WERI-Rb-1 (cell line): ENCODE measurements around the gene BICDL2.
"Not testable (repeated sequence)": the region's sequence is repeated elsewhere in the genome, so short reads cannot be mapped to it uniquely, and the experiment has no call there.

Experiments
- DNase-seq: peaks from one replicate; pipeline ENCODE4 v3.0.0-alpha.2; 2020
- H3K27ac ChIP-seq: fragments of 250-450 bp; sonication (Bioruptor Pico); 2 replicates; pipeline ENCODE4 v1.5.1; 2020; ENCODE audit warnings: mild to moderate bottlenecking, moderate library complexity
- H3K27me3 ChIP-seq: fragments of 250-450 bp; sonication (Bioruptor Pico); 2 replicates; pipeline ENCODE4 v1.5.1; 2021; ENCODE audit warnings: mild to moderate bottlenecking, low read depth, moderate library complexity; ENCODE audit not compliant: insufficient read depth, severe bottlenecking
- H3K36me3 ChIP-seq: fragments of 250-450 bp; sonication (Bioruptor Pico); 2 replicates; pipeline ENCODE4 v1.5.1; 2020; ENCODE audit warnings: mild to moderate bottlenecking, moderate library complexity
- H3K4me3 ChIP-seq: 2 replicates; pipeline ENCODE4 v1.5.1; 2011; ENCODE audit warnings: low read depth, mild to moderate bottlenecking, control low read depth, low read length
- H3K9me3 ChIP-seq: fragments of 250-450 bp; sonication (Bioruptor Pico); 2 replicates; pipeline ENCODE4 v1.5.1; 2021; ENCODE audit warnings: mild to moderate bottlenecking, moderate library complexity; ENCODE audit not compliant: severe bottlenecking
- TF ChIP-seq, protein P1 (sequence below): IDR thresholded peaks from 2 replicates; pipeline ENCODE4 v1.5.1; 2011; ENCODE audit warnings: low read depth, mild to moderate bottlenecking, control low read depth, inconsistent platforms, low read length

BICDL2 gene, protein sequence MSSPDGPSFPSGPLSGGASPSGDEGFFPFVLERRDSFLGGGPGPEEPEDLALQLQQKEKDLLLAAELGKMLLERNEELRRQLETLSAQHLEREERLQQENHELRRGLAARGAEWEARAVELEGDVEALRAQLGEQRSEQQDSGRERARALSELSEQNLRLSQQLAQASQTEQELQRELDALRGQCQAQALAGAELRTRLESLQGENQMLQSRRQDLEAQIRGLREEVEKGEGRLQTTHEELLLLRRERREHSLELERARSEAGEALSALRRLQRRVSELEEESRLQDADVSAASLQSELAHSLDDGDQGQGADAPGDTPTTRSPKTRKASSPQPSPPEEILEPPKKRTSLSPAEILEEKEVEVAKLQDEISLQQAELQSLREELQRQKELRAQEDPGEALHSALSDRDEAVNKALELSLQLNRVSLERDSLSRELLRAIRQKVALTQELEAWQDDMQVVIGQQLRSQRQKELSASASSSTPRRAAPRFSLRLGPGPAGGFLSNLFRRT

DNA sequence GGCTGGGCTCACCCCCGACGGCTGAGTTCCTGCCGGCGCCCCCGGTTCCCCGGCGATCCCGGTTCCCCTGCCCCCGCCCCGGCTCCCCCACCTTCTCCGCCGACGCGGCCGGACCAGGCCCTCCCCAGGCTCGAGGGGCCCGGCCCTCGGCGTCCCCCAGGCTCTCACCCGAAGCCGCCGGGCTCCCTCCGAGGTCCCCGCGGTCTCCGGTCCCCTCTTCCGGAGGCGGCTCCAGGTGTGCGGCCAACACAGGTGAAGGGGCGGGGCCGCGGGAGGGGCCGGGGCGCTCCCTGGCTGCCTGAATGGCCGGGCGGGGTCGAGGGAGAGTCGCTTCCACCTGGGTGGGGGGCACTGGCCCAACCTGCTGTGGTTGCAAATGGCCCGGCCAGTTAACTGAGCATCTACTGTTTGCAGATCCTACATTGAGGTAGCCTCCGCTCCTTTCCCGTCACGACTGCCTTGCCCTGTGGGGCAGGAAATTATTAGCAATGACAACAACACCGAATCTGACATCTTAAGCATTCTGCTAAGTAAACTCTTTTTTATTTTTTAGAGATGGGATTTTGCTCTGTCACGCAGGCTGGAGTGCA lies at the start of gene BICDL2:
Gene BICDL2, minus strand, starts transcription at position 219 of the 590 bp plus-strand sequence. CDS start 1,448 bp downstream, outside the sequence.
- peaks cover 5% of the 10 kb centered on the region for H3K9me3 ChIP-seq
- H3K36me3 ChIP-seq: no peaks in the 10 kb centered on the region
- DNase-seq: no peak
- H3K4me3 ChIP-seq: no peak within 1 kb of the TSS
- H3K27me3 ChIP-seq: peaks cover 77% of the 10 kb centered on the region
- TF ChIP-seq, protein P1, sequence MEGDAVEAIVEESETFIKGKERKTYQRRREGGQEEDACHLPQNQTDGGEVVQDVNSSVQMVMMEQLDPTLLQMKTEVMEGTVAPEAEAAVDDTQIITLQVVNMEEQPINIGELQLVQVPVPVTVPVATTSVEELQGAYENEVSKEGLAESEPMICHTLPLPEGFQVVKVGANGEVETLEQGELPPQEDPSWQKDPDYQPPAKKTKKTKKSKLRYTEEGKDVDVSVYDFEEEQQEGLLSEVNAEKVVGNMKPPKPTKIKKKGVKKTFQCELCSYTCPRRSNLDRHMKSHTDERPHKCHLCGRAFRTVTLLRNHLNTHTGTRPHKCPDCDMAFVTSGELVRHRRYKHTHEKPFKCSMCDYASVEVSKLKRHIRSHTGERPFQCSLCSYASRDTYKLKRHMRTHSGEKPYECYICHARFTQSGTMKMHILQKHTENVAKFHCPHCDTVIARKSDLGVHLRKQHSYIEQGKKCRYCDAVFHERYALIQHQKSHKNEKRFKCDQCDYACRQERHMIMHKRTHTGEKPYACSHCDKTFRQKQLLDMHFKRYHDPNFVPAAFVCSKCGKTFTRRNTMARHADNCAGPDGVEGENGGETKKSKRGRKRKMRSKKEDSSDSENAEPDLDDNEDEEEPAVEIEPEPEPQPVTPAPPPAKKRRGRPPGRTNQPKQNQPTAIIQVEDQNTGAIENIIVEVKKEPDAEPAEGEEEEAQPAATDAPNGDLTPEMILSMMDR: no peak
- H3K27ac ChIP-seq: no peak within 1 kb of the TSS

DNA sequence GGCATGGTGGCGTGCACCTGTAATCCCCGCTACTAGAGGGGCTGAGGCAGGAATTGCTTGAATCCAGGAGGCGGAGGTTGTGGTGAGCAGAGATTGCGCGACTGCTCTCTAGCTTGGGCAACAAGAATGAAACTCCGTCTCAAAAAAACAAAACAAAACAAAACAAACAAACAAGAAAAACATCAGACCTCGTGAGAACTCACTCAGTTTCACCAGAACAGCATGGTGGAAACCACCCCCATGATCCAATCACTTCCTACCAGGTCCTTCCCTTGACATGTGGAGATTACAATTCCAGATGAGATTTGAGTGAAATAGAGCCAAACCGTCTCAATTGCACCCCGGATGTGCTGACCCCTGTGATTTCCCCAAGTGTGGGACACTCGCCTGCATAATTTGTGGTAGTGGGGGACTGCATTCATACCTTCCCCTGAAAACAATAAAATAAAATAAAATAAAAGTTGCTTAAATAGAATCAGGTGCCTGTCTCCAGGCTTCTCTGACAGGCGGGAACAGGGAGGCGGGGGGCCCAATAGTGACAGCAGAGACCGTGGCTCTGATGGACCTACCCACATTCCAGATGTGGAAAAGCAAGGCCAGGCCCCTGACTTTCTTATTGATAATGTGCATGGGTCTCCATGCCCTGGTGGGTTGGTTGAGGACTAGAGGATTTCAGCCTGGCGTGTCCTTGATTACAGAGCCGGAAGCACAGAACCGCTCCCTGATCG lies 49.3 kb upstream of the BICDL2 start:
- no peak overlapping the region for H3K27ac ChIP-seq
- TF ChIP-seq, protein P1: no peak
- DNase-seq: no peak
- no peak overlapping the region for H3K4me3 ChIP-seq
- H3K36me3 ChIP-seq: no peaks in the 10 kb centered on the region
- no peaks in the 10 kb centered on the region for H3K9me3 ChIP-seq
- H3K27me3 ChIP-seq: no peaks in the 10 kb centered on the region

DNA sequence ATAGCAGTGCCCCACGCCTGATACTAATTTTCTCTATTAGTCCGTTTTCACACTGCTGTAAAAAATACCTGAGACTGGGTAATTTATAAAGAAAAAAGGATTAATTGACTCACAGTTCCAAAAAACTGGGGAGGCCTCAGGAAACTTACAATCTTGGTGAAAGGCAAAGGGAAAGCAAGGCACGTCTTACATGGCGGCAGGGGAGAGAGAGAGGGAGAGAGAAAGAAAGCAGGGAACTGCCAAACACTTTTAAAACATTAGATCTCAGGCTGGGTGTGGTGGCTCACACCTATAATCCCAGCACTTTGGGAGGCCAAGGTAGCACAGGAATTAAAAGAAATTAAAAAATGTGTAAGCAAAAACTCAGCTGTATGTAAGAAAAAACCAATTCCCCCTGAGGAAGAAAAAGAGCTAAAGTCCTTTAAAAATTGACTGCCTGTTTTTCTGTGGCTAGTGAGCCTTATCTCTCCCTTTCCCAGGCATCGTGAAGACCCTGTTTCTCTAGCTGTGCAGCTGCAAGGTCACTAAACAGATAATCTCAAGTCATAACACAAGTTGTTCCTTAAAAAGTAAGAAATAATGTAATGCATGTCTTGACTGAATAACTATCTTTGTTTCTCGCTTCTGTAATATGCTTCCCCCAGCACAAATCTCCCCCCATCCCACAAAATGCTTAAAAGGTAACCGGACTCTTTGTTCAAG lies 48.4 kb upstream of the BICDL2 start:
- no peak for DNase-seq
- Histone ChIP-seq H3K36me3 (no peaks in the 10 kb centered on the region), H3K27ac (no peak overlapping the region), H3K27me3 (no peaks in the 10 kb centered on the region), H3K9me3 (no peaks in the 10 kb centered on the region), H3K4me3 (no peak overlapping the region)
- TF ChIP-seq, protein P1: no peak

DNA sequence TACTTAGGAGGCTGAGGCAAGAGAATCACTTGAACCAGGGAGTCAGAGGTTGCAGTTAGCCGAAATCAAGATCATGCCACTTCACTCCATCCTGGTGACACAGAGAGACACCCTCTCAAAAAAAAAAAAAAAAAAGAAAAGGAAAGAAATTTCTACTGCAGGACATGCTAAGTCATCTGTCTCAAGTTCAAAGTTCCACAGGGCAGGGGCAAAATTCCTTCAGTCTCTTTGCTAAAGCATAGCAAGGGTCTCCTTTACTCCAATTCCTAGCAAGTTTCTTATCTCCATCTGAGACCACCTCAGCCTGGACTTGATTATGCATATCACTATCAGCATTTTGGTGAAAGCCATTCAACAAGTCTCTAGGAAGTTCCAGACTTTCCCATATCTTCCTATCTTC lies 47.7 kb upstream of the BICDL2 start:
- TF ChIP-seq, protein P1: no peak
- Histone ChIP-seq H3K36me3 (no peaks in the 10 kb centered on the region), H3K9me3 (no peaks in the 10 kb centered on the region), H3K27me3 (no peaks in the 10 kb centered on the region), H3K4me3 (no peak overlapping the region), H3K27ac (no peak overlapping the region)
- DNase-seq: no peak

DNA sequence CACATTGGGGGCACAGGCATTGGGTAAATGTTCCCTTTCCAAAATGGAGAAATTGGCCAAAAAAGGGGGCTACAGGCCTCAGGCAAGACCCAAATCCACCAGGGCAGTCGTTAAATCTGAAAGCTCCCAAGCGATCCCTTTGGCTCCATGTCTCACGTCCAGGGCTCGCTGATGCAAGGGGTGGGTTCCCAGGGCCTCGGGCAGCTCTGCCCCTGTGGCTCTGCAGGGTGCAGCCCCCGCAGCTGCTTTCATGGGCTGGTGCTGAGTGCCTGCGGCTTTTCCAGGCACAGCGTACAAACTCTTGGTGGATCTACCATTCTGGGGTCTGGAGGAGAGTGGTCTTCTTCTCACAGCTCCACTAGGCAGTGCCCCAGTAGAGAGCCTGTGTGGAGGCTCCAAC lies 46.7 kb upstream of the BICDL2 start:
- not testable (repeated sequence) for DNase-seq, H3K27me3 ChIP-seq, H3K27ac ChIP-seq, H3K36me3 ChIP-seq, H3K9me3 ChIP-seq, H3K4me3 ChIP-seq

DNA sequence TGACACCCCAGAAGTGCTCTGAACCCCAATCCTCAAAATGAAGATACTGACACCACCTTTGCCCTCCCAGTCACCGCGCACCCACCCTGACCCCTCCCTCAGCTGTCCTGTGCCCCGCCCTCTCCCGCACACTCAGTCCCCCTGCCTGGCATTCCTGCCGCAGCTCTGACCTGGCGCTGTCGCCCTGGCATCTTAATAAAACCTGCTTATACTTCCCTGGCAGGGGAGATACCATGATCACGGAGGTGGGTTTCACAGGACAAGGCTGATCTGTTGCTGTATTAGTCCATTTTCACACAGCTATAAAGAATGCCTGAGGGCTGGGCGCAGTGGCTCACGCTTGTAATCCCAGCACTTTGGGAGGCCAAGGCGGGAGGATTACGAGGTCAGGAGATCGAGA lies 45.2 kb upstream of the BICDL2 start:
- H3K36me3 ChIP-seq, H3K27me3 ChIP-seq, H3K9me3 ChIP-seq, H3K4me3 ChIP-seq, H3K27ac ChIP-seq, DNase-seq: not testable (repeated sequence)
